Left lung (tissue), 10 donors: ENCODE data around the gene FOXD3. TPM values are rescaled to one million over a fixed set of nuclear protein-coding genes. Genes with fewer than 3 reads are reported as not detected.

Source experiments
- ATAC-seq: fragments of 200-7000 bp; cut with Tn5 transposase; one replicate; pipeline ENCODE4 v1.9.1; 2020; ENCODE audit warnings: moderate library complexity
- DNase-seq, 4 donors: peaks; one replicate each; pipeline ENCODE4 v3.0.0-alpha.2; 2013 to 2020
- H3K27ac ChIP-seq, 2 donors: fragments of 200-600 bp; sonication (generic) in 1 of 2; one replicate each; pipeline versions ENCODE4 v1.5.0 to v1.8.0; 2020 to 2021
- H3K27me3 ChIP-seq, 2 donors: fragments of 200-600 bp; sonication (generic) in 1 of 2; one replicate each; pipeline versions ENCODE4 v1.5.0 to v1.8.0; 2020 to 2021
- H3K36me3 ChIP-seq, 2 donors: fragments of 200-600 bp; sonication (generic) in 1 of 2; one replicate each; pipeline versions ENCODE4 v1.5.0 to v1.8.0; 2020 to 2021
- H3K4me1 ChIP-seq, 2 donors: fragments of 200-600 bp; one replicate each; pipeline ENCODE4 v1.8.0; 2021
- H3K4me3 ChIP-seq, 2 donors: fragments of 200-600 bp; sonication (generic) in 1 of 2; one replicate each; pipeline versions ENCODE4 v1.5.0 to v1.8.0; 2020 to 2021; ENCODE audit warnings: mild to moderate bottlenecking in 1 of 2
- H3K9me3 ChIP-seq, 2 donors: fragments of 200-600 bp; sonication (generic) in 1 of 2; one replicate each; pipeline versions ENCODE4 v1.5.0 to v1.8.0; 2020 to 2021
- CTCF ChIP-seq, 2 donors: fragments of 200-600 bp; sonication (generic) in 1 of 2; IDR thresholded peaks; one replicate each; pipeline versions ENCODE4 v1.5.0 to v1.8.0; 2021; ENCODE audit warnings: antibody characterized with exemption in 2 of 2
- intact Hi-C, 2 donors: fragments of 100-400 bp; cut with DNase I; formaldehyde crosslinking; loops; one replicate each; pipeline versions ENCODE4 v1.11.2 to v1.14.2; 2022
- polyA plus RNA-seq, 6 donors: library from polyadenylated mRNA; unstranded; fragments of 120-200 nt; gene quantifications; one replicate each; pipeline ENCODE4 v1.2.1, GENCODE V29; 2013; ENCODE audit not compliant: insufficient read length in 6 of 6
- total RNA-seq, 2 donors: library from RNA; stranded (reverse); fragmentation: NEBNext Ultra II Directional; extraction: Animal tissue kit (Norgen Biotek cat#: 25700); gene quantifications; one replicate each; pipeline ENCODE4 v1.2.1, GENCODE V29; 2021
- donor health status: DM: no; HTN: yes; CAD: no.
- donor health status: DM: no; HTN: no; CAD: no.

FOXD3 gene
- total and polyA plus RNA-seq, 8 donors = not detected

GRCh38 chr1:63318201-63318979 is 4.0 kb upstream of the FOXD3 start:
- DNase-seq (no peak), ATAC-seq (no peak)
- Histone ChIP-seq H3K27me3 (peaks cover 99 to 100% of the 10 kb centered on the region in 2 donors), H3K9me3 (no peaks in the 10 kb centered on the region), H3K4me1 (peaks cover 11 to 50% of the 10 kb centered on the region in 2 donors), H3K4me3 (no peak overlapping the region), H3K36me3 (no peaks in the 10 kb centered on the region), H3K27ac (no peak overlapping the region)
- TF ChIP-seq CTCF (IDR thresholded peaks at IDR 0.05) = no peak
- intact Hi-C loops = no loop called here

GRCh38 chr1:63319046-63320021 is 3.0 kb upstream of the FOXD3 start:
- intact Hi-C loops = no loop called here
- no peak overlapping the region for H3K4me3 ChIP-seq
- H3K4me1 ChIP-seq = peaks cover 11 to 59% of the 10 kb centered on the region in 2 donors
- H3K27ac ChIP-seq = no peak overlapping the region
- no peaks in the 10 kb centered on the region for H3K9me3 ChIP-seq
- DNase-seq (peak in 1 of 4 donors; percentile 79), ATAC-seq (no peak)
- no peak for TF ChIP-seq CTCF (IDR thresholded peaks at IDR 0.05)
- no peaks in the 10 kb centered on the region for H3K36me3 ChIP-seq
- H3K27me3 ChIP-seq = peaks cover 100% of the 10 kb centered on the region in 2 donors

GRCh38 chr1:63320022-63320721 is 2.2 kb upstream of the FOXD3 start:
- ATAC-seq (no peak), DNase-seq (no peak)
- no peaks in the 10 kb centered on the region for H3K9me3 ChIP-seq
- H3K27me3 ChIP-seq = peaks cover 100% of the 10 kb centered on the region in 2 donors
- no peak for TF ChIP-seq CTCF (IDR thresholded peaks at IDR 0.05)
- no peak overlapping the region for H3K4me3 ChIP-seq
- peaks cover 11 to 60% of the 10 kb centered on the region in 2 donors for H3K4me1 ChIP-seq
- H3K36me3 ChIP-seq = no peaks in the 10 kb centered on the region
- intact Hi-C loops = no loop called here
- H3K27ac ChIP-seq = no peak overlapping the region

- ATAC-seq (no peak), DNase-seq (no peak)
- no peak for TF ChIP-seq CTCF (IDR thresholded peaks at IDR 0.05)
- Histone ChIP-seq H3K27ac (no peak overlapping the region), H3K27me3 (peaks cover 100% of the 10 kb centered on the region in 2 donors), H3K4me3 (no peak overlapping the region), H3K9me3 (no peaks in the 10 kb centered on the region), H3K36me3 (no peaks in the 10 kb centered on the region), H3K4me1 (peaks cover 11 to 60% of the 10 kb centered on the region in 2 donors)
- intact Hi-C loops = no loop called here
Observed at GRCh38 chr1:63321066-63321784, 1.1 kb upstream of the FOXD3 start.
